Measurements from ENCODE around the gene UHRF1. TPM values are rescaled to one million over a fixed set of nuclear protein-coding genes. Genes with fewer than 3 reads are reported as not detected.
"Not testable (repeated sequence)": the region's sequence is repeated elsewhere in the genome, so short reads cannot be mapped to it uniquely, and the experiment has no call there.

Gene UHRF1
- total and polyA plus RNA-seq, 2 experiments from 2014 or later: 26.9 to 29.4 TPM

- H3K9me3 ChIP-seq (ENCODE audit: low read depth): no peaks in the 10 kb centered on the region
- H3K4me3 ChIP-seq: no peak overlapping the region
- H3K36me3 ChIP-seq (ENCODE audit: low read depth): no peaks in the 10 kb centered on the region
- 90 to 92% methylated on average over 11 of the region's 11 CpGs for WGBS, 2 experiments (ENCODE audit: low coverage in 1 of 2, low lambda C conversion rate in 2 of 2, missing lambda C conversion rate in 2 of 2)
- no peaks in the 10 kb centered on the region for H3K79me2 ChIP-seq (ENCODE audit: insufficient read depth)
- in situ Hi-C loops (cut with MboI): no loop called here
- DNase-seq: no peak
- peaks cover 7% of the 10 kb centered on the region; the same call in 1 of the 2 replicates for H3F3A ChIP-seq (ENCODE audit: insufficient read depth)
- H3K4me1 ChIP-seq (ENCODE audit: insufficient read depth): no peaks in the 10 kb centered on the region; the same call in 1 of the 2 replicates
- no peak overlapping the region for H3K4me2 ChIP-seq (ENCODE audit: unreplicated experiment)
- no peaks in the 10 kb centered on the region for H3K9me2 ChIP-seq (ENCODE audit: insufficient read depth)
- no peak overlapping the region for H3K9ac ChIP-seq
- H2AFZ ChIP-seq: no peak overlapping the region
- H3K27ac ChIP-seq: no peak overlapping the region
- H4K20me1 ChIP-seq (ENCODE audit: insufficient read depth): no peaks in the 10 kb centered on the region
- H3K27me3 ChIP-seq (replicated peaks; ENCODE audit: insufficient read depth): no peaks in the 10 kb centered on the region
- TF ChIP-seq EZH2 (IDR thresholded peaks at IDR 0.05; ENCODE audit: insufficient read depth, poor library complexity, severe bottlenecking) (no peak), EZH2phosphoT487 (IDR thresholded peaks at IDR 0.05; ENCODE audit: insufficient read depth, low read depth) (no peak)
Measured at GRCh38 chr19:4951656-4952055, 42.4 kb downstream of the UHRF1 start.

- no peaks in the 10 kb centered on the region for H3K9me3 ChIP-seq (ENCODE audit: low read depth)
- no peaks in the 10 kb centered on the region for H3K9me2 ChIP-seq (ENCODE audit: insufficient read depth)
- TF ChIP-seq EZH2phosphoT487 (IDR thresholded peaks at IDR 0.05; ENCODE audit: insufficient read depth, low read depth) (no peak), EZH2 (IDR thresholded peaks at IDR 0.05; ENCODE audit: insufficient read depth, poor library complexity, severe bottlenecking) (no peak)
- WGBS, 2 experiments (ENCODE audit: low coverage in 1 of 2, low lambda C conversion rate in 2 of 2, missing lambda C conversion rate in 2 of 2): 97 to 98% methylated on average over 18 of the region's 18 CpGs
- no peaks in the 10 kb centered on the region for H3K27me3 ChIP-seq (replicated peaks; ENCODE audit: insufficient read depth)
- H3K36me3 ChIP-seq (ENCODE audit: low read depth): no peaks in the 10 kb centered on the region
- H3K4me2 ChIP-seq (ENCODE audit: unreplicated experiment): no peak overlapping the region
- H3K79me2 ChIP-seq (ENCODE audit: insufficient read depth): no peaks in the 10 kb centered on the region
- H3K27ac ChIP-seq: no peak overlapping the region
- no peaks in the 10 kb centered on the region for H4K20me1 ChIP-seq (ENCODE audit: insufficient read depth)
- H3K9ac ChIP-seq: no peak overlapping the region
- peaks cover 7% of the 10 kb centered on the region; the same call in 1 of the 2 replicates for H3F3A ChIP-seq (ENCODE audit: insufficient read depth)
- no peak for DNase-seq
- H3K4me3 ChIP-seq: no peak overlapping the region
- H3K4me1 ChIP-seq (ENCODE audit: insufficient read depth): no peaks in the 10 kb centered on the region; the same call in 1 of the 2 replicates
- in situ Hi-C loops (cut with MboI): no loop called here
- no peak overlapping the region for H2AFZ ChIP-seq
Measured at GRCh38 chr19:4952945-4953344, 43.6 kb downstream of the UHRF1 start.

- H3K4me2 ChIP-seq (ENCODE audit: unreplicated experiment); H4K20me1 ChIP-seq (ENCODE audit: insufficient read depth); H3K9me2 ChIP-seq (ENCODE audit: insufficient read depth); H3K36me3 ChIP-seq (ENCODE audit: low read depth); H3K9ac ChIP-seq; H3K4me1 ChIP-seq (ENCODE audit: insufficient read depth); H2AFZ ChIP-seq; H3F3A ChIP-seq (ENCODE audit: insufficient read depth); H3K9me3 ChIP-seq (ENCODE audit: low read depth); H3K79me2 ChIP-seq (ENCODE audit: insufficient read depth); in situ Hi-C loops (cut with MboI); H3K4me3 ChIP-seq; DNase-seq; H3K27ac ChIP-seq; H3K27me3 ChIP-seq (replicated peaks; ENCODE audit: insufficient read depth): not testable (repeated sequence)
- 95% methylated on average over 24 to 45 of the region's 46 CpGs for WGBS, 2 experiments (ENCODE audit: low coverage in 1 of 2, low lambda C conversion rate in 2 of 2, missing lambda C conversion rate in 2 of 2)
Measured at GRCh38 chr19:4954320-4955149, 45.2 kb downstream of the UHRF1 start.

- no peak overlapping the region for H3K27ac ChIP-seq
- no peaks in the 10 kb centered on the region for H3K27me3 ChIP-seq (replicated peaks; ENCODE audit: insufficient read depth)
- H3K4me2 ChIP-seq (ENCODE audit: unreplicated experiment): no peak overlapping the region
- WGBS, 2 experiments (ENCODE audit: low coverage in 1 of 2, low lambda C conversion rate in 2 of 2, missing lambda C conversion rate in 2 of 2): 95 to 98% methylated on average over 8 to 10 of the region's 10 CpGs
- no peak for DNase-seq
- no peaks in the 10 kb centered on the region for H3K79me2 ChIP-seq (ENCODE audit: insufficient read depth)
- no peaks in the 10 kb centered on the region for H3K4me1 ChIP-seq (ENCODE audit: insufficient read depth)
- H3K36me3 ChIP-seq (ENCODE audit: low read depth): no peaks in the 10 kb centered on the region
- H3K9me2 ChIP-seq (ENCODE audit: insufficient read depth): no peaks in the 10 kb centered on the region
- H3K9ac ChIP-seq: no peak overlapping the region
- H4K20me1 ChIP-seq (ENCODE audit: insufficient read depth): no peaks in the 10 kb centered on the region
- TF ChIP-seq EZH2phosphoT487 (IDR thresholded peaks at IDR 0.05; ENCODE audit: insufficient read depth, low read depth) (no peak), EZH2 (IDR thresholded peaks at IDR 0.05; ENCODE audit: insufficient read depth, poor library complexity, severe bottlenecking) (no peak)
- in situ Hi-C loops (cut with MboI): no loop called here
- H2AFZ ChIP-seq: no peak overlapping the region
- no peak overlapping the region for H3K4me3 ChIP-seq
- no peaks in the 10 kb centered on the region for H3F3A ChIP-seq (ENCODE audit: insufficient read depth)
- H3K9me3 ChIP-seq (ENCODE audit: low read depth): no peaks in the 10 kb centered on the region
Measured at GRCh38 chr19:4955274-4955673, 46.0 kb downstream of the UHRF1 start.

All from GM23248 (cell line).